Esophagus squamous epithelium (tissue), 5 donors: ENCODE data around the gene GLB1L2. TPM values are rescaled to one million over a fixed set of nuclear protein-coding genes. Genes with fewer than 3 reads are reported as not detected.

Source experiments
- DNase-seq: peaks from one replicate; lab custom pipeline; 2025; lab: John Stamatoyannopoulos, UW
- H3K27ac ChIP-seq, 4 donors: fragments of 200-600 bp; sonication (generic); one replicate each; pipeline ENCODE4 v1.5.1; 2016 to 2019; ENCODE audit warnings: mild to moderate bottlenecking in 1 of 4
- H3K27me3 ChIP-seq, 4 donors: fragments of 200-600 bp; sonication (generic); 1 replicate in 3 of 4; 2 replicates in 1 of 4; pipeline versions ENCODE4 v1.5.1 to v1.6.0; 2017 to 2021; ENCODE audit warnings: antibody characterized with exemption in 1 of 4
- H3K36me3 ChIP-seq, 3 donors: fragments of 200-600 bp; sonication (generic); one replicate each; pipeline ENCODE4 v1.5.1; 2016 to 2019
- H3K4me1 ChIP-seq, 3 donors: fragments of 200-600 bp; sonication (generic); one replicate each; pipeline ENCODE4 v1.5.1; 2017 to 2019
- H3K4me3 ChIP-seq, 4 donors: fragments of 200-600 bp; sonication (generic); 1 replicate in 3 of 4; 2 replicates in 1 of 4; pipeline ENCODE4 v1.5.1; 2016 to 2019; ENCODE audit warnings: mild to moderate bottlenecking in 2 of 4, moderate library complexity in 1 of 4
- H3K9me3 ChIP-seq, 3 donors: fragments of 200-600 bp; sonication (generic); one replicate each; pipeline ENCODE4 v1.5.1; 2016 to 2019
- POLR2A ChIP-seq, 4 donors: fragments of 450-650 bp; IDR thresholded peaks; one replicate each; pipeline ENCODE4 v1.6.1; 2017; ENCODE audit warnings: antibody characterized with exemption in 4 of 4, mild to moderate bottlenecking in 4 of 4, moderate library complexity in 3 of 4
- WGBS, 2 donors: methylation state at CpG; one replicate each; pipeline ENCODE4 v1.1.5; 2018; 5-methylcytosine and 5-hydroxymethylcytosine counted together
- intact Hi-C: fragments of 100-400 bp; cut with DNase I; formaldehyde crosslinking; loops from one replicate; pipeline ENCODE4 v1.15.0; 2022
- total RNA-seq, 4 donors: library from RNA; depleted of rRNA; stranded (reverse); fragments of >200 nt; gene quantifications; one replicate each; pipeline ENCODE4 v1.1.0, GENCODE V29; 2016
- TF ChIP-seq, protein P1 (sequence below), 6 experiments: fragments of 450-650 bp in 4 of 6; fragments of 200-600 bp in 2 of 6; sonication (generic) in 2 of 6; IDR thresholded peaks; one replicate each; pipeline ENCODE4 v1.5.1; 2016 to 2019; ENCODE audit warnings: antibody characterized with exemption in 6 of 6, mild to moderate bottlenecking in 4 of 6, moderate library complexity in 4 of 6
- donor health status: DM: yes; HTN: yes; CAD: no.

GLB1L2 gene
- total RNA-seq, 4 donors from 2014 or later = 2.8 to 7.8 (median 3.7) TPM

DNA sequence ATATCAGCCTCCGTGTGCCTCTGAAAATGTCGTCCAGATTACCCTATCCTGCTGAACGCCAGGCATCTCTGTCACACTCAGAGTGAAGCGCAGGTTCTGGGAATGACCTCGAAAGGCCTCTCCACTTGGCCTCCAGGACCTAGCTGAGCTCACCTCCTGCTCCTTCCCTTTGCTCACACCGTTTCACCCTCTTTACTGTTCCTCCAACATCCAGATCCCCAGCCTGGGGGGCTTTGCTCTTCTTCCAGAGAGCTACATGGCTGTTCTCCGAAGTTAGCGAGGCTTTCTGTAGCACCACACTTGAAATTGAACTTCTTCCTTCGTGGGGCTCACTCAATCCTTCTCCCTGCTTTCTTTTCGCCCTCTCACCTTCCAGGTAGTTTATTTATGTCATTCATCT lies 27.9 kb downstream of the GLB1L2 start:
- TF ChIP-seq POLR2A (IDR thresholded peaks at IDR 0.05) = no peak
- TF ChIP-seq, protein P1, sequence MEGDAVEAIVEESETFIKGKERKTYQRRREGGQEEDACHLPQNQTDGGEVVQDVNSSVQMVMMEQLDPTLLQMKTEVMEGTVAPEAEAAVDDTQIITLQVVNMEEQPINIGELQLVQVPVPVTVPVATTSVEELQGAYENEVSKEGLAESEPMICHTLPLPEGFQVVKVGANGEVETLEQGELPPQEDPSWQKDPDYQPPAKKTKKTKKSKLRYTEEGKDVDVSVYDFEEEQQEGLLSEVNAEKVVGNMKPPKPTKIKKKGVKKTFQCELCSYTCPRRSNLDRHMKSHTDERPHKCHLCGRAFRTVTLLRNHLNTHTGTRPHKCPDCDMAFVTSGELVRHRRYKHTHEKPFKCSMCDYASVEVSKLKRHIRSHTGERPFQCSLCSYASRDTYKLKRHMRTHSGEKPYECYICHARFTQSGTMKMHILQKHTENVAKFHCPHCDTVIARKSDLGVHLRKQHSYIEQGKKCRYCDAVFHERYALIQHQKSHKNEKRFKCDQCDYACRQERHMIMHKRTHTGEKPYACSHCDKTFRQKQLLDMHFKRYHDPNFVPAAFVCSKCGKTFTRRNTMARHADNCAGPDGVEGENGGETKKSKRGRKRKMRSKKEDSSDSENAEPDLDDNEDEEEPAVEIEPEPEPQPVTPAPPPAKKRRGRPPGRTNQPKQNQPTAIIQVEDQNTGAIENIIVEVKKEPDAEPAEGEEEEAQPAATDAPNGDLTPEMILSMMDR (IDR thresholded peaks at IDR 0.05) = no peak
- DNase-seq = no peak
- 87 to 89% methylated on average over 10 of the region's 10 CpGs for WGBS, 2 donors
- no peaks in the 10 kb centered on the region for H3K36me3 ChIP-seq
- H3K4me3 ChIP-seq = no peak overlapping the region
- no peaks in the 10 kb centered on the region for H3K9me3 ChIP-seq
- intact Hi-C loops = no loop called here
- H3K27me3 ChIP-seq = peaks cover 0 to 5% (median 0%) of the 10 kb centered on the region in 4 donors
- no peak overlapping the region for H3K27ac ChIP-seq
- peaks cover 0 to 6% (median 0%) of the 10 kb centered on the region in 3 donors for H3K4me1 ChIP-seq

DNA sequence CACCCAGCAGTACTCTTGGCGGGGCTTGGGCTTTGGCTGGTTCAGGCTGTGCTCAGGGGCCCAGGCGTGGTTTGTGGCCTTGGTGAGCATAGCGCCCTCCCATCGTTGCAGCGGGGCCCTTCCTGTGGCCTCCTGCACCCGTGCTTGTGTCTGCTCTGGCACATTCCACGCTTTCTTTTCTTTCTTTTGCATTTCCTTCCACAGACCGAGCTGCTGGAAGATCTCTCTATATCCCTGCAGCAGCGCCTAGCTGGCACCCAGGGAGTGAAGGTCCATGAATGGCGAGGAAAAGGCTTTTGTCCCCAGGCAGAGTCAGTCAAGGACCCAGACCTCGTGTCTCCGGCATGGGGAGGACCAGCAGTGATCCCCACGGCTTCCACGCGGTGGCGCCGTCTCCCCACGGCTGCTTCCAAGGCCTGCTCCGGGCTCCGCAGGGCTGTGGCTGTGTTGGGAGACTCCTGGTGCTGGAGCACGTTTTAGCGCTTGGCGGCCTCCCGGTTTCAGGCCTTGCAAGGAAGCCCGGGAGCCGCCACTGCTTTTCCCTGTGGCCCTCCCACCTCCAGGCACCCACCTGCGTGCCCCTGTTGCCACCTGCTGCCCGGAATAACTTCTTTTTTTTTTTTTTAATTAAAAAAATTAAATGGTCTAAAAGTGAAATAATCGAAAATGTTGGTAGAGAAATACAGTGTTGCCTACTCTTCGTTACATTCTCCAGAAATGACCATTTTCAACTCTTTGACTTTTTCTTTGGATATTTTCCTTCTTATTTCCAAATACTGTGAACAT lies 28.5 kb downstream of the GLB1L2 start:
- Histone ChIP-seq H3K27me3 (peaks cover 0 to 5% (median 0%) of the 10 kb centered on the region in 4 donors), H3K36me3 (no peaks in the 10 kb centered on the region), H3K9me3 (no peaks in the 10 kb centered on the region), H3K27ac (no peak overlapping the region), H3K4me1 (peaks cover 0 to 6% (median 0%) of the 10 kb centered on the region in 3 donors), H3K4me3 (no peak overlapping the region)
- DNase-seq = no peak
- TF ChIP-seq, protein P1 (IDR thresholded peaks at IDR 0.05) = peak; percentile 53 to 88 (median 81)
- no peak for TF ChIP-seq POLR2A (IDR thresholded peaks at IDR 0.05)
- intact Hi-C loops = no loop called here
- WGBS, 2 donors = 33 to 38% methylated on average over 12 to 18 of the region's 30 CpGs

DNA sequence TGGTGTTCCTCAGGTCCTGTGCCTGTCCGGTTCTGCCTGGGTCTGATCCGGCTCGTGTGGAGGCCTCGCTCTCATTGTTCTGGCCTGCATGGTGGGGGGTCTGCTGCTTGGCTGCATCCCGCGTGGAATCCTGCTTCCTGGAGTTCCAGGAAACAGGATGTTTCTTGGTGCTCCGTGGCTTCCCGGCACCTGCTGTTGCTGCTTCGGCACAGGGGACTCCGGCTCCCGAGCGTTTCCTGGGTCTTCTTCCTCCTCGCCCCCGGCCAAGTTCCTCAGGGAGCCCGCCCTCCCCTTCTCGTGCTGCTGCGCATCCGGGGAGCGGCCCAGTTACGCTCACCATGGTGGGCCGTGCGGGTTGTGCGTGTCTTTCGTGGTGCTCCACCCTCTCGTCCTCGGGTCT lies 29.9 kb downstream of the GLB1L2 start:
- intact Hi-C loops = no loop called here
- no peak overlapping the region for H3K4me3 ChIP-seq
- no peak for TF ChIP-seq POLR2A (IDR thresholded peaks at IDR 0.05)
- peaks cover 0 to 5% (median 0%) of the 10 kb centered on the region in 4 donors for H3K27me3 ChIP-seq
- no peaks in the 10 kb centered on the region for H3K36me3 ChIP-seq
- H3K4me1 ChIP-seq = peaks cover 0 to 6% (median 0%) of the 10 kb centered on the region in 3 donors
- WGBS, 2 donors = 87% methylated on average over 17 to 21 of the region's 26 CpGs
- H3K9me3 ChIP-seq = no peaks in the 10 kb centered on the region
- no peak for DNase-seq
- no peak overlapping the region for H3K27ac ChIP-seq

DNA sequence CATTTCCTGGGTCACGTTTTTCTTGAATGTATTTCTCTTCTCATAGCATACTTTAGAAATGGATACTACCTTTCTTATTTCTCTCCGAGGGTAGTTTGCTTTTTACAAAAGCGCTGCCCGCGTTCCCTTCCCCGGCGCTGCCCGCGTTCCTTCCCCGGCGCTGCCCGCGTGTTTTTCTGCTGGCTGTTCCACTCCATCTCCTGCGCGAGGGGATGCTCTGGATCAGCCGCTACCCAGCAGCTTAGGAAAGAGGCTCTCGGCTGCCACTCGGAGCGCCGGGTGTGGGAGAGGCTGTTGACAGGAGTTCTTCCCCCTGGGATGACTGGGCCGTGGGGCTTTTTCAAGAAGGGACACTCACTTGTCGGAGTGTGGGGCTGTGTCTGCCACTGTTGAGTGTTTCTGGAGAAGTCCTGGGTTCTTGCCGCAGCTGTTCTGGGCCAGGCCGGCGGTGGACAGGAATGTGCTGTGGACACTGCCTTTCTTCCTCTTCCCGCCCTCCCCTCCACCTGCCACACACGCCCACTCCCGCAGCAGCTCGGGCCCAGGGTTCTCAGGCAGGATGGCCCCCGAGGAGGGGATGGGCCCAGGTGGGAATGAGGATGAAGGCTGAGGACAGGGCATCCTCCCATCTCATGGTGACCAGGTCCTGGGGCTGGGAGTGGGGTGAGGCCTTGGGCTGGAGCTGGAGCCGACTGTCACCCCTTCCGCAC lies 30.6 kb downstream of the GLB1L2 start:
- intact Hi-C loops = no loop called here
- Histone ChIP-seq H3K4me1 (peaks cover 0 to 6% (median 0%) of the 10 kb centered on the region in 3 donors), H3K27me3 (peaks cover 0 to 5% (median 0%) of the 10 kb centered on the region in 4 donors), H3K9me3 (no peaks in the 10 kb centered on the region), H3K36me3 (no peaks in the 10 kb centered on the region), H3K4me3 (no peak overlapping the region), H3K27ac (no peak overlapping the region)
- WGBS, 2 donors = 78 to 92% methylated on average over 8 to 15 of the region's 32 CpGs
- DNase-seq = no peak
- TF ChIP-seq, protein P1 (IDR thresholded peaks at IDR 0.05) = no peak
- no peak for TF ChIP-seq POLR2A (IDR thresholded peaks at IDR 0.05)

DNA sequence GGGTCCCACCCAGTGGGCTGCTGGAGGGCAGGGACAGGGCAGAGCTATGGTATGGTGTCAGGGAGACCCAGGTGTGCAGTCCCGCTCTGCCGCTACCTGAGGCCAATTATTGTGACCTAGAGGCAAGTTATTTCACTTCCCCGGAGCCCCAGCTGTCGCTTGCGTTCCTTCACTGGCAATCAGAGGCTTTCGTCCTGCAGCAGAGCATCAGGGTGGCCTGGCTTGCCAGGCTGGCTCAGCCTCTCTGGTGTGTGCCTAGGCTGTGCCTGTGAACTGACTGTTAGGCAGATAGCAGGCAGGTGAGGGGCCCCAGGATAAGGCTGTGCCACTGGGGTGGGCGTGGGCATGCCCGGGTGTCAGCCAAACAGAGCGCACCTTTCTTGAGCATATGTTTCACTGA lies 31.4 kb downstream of the GLB1L2 start:
- Histone ChIP-seq H3K9me3 (no peaks in the 10 kb centered on the region), H3K36me3 (no peaks in the 10 kb centered on the region), H3K4me1 (peaks cover 0 to 6% (median 0%) of the 10 kb centered on the region in 3 donors), H3K27ac (no peak overlapping the region), H3K27me3 (peaks cover 0 to 5% (median 0%) of the 10 kb centered on the region in 4 donors), H3K4me3 (no peak overlapping the region)
- 68 to 92% methylated on average over 2 to 3 of the region's 9 CpGs for WGBS, 2 donors
- TF ChIP-seq POLR2A (IDR thresholded peaks at IDR 0.05) = no peak
- TF ChIP-seq, protein P1 (IDR thresholded peaks at IDR 0.05) = no peak
- DNase-seq = no peak
- intact Hi-C loops = no loop called here
